ENCODE data around the gene PLSCR3. TPM values are rescaled to one million over a fixed set of nuclear protein-coding genes. Genes with fewer than 3 reads are reported as not detected.

Gene PLSCR3
- total RNA-seq, 1 experiment from 2014 or later, result 31.5 TPM

DNA sequence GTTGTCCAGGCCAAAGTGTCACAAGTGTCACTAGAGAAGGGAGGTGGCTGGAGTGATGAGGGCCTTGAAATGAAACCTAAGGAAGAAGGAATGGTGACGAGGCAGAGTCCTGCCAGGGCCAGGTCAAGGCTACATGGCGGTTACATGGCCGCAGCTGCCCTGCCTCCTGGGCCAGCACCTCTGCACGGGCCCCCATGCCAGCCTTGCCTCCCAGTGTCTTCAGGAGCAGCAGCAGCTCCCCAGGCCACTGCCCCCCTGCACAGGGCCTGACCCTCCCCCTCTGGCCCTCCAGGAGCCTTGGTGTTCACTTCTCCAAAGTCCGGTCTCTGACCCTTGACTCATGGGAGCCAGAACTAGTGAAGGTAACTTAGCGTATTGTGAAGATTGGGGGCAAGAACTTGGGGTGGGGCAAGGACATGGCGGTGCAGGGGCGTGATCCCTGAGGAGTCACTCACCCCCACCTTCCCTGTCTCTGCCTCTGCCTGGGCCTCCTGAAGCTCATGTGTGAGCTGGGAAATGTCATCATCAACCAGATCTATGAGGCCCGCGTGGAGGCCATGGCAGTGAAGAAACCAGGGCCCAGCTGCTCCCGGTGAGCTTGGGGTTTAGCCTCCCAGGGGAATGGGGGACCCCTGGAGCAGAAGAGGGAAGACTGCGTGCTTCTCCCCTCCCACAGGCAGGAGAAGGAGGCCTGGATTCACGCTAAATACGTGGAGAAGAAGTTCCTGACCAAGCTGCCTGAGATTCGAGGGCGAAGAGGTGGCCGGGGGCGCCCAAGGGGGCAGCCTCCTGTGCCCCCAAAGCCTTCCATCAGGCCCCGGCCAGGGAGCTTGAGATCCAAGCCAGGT, 46.5 kb downstream of the PLSCR3 start:
- Histone ChIP-seq H2BK15ac (ENCODE audit: low read depth, low read length) (no peak overlapping the region), H3K79me1 (ENCODE audit: insufficient read depth, low read depth, low read length, poor library complexity, severe bottlenecking) (no peaks in the 10 kb centered on the region), H2BK120ac (ENCODE audit: low read depth, low read length, poor library complexity, severe bottlenecking) (no peak overlapping the region), H4K20me1 (ENCODE audit: control insufficient read depth, insufficient read depth, insufficient read length) (no peaks in the 10 kb centered on the region), H4K5ac (ENCODE audit: insufficient read length, low read depth, low read length) (no peak overlapping the region), H2BK5ac (ENCODE audit: insufficient read length, low read length) (no peak overlapping the region), H3K4me2 (ENCODE audit: insufficient read depth, insufficient read length, low read length) (no peak overlapping the region), H3K23me2 (ENCODE audit: insufficient read length, low read depth, low read length, poor library complexity, severe bottlenecking) (peaks cover 12% of the 10 kb centered on the region), H3K18ac (ENCODE audit: insufficient read length, low read depth, low read length) (no peak overlapping the region), H3K79me2 (ENCODE audit: insufficient read depth, low read length) (no peaks in the 10 kb centered on the region), H4K8ac (replicated peaks; ENCODE audit: insufficient read length, low read depth, low read length) (no peak overlapping the region), H2AK5ac (ENCODE audit: insufficient read length, low read length) (no peak overlapping the region), H3K14ac (ENCODE audit: insufficient read depth, low read length) (no peak overlapping the region), H3K56ac (ENCODE audit: insufficient read length, low read depth, low read length) (no peak overlapping the region), H3K9ac (ENCODE audit: extremely low read depth, insufficient read length, low read length) (no peak overlapping the region), H4K91ac (ENCODE audit: insufficient read length, low read depth, low read length) (no peak overlapping the region), H3K4me1 (ENCODE audit: insufficient read depth, low read length) (0 out of 2 replicates have a peak, but pooled peaks cover 2% of the 10 kb centered on the region), H3K9me3 (ENCODE audit: control insufficient read depth, low read depth, low read length) (no peaks in the 10 kb centered on the region), H2BK12ac (ENCODE audit: insufficient read length, low read depth, low read length) (no peak overlapping the region), H2AFZ (ENCODE audit: low read length) (no peak overlapping the region), H2BK20ac (ENCODE audit: low read depth, low read length, poor library complexity, severe bottlenecking) (no peak overlapping the region), H3K27me3 (ENCODE audit: insufficient read depth, low read length) (no peaks in the 10 kb centered on the region), H3K27ac (ENCODE audit: insufficient read length, low read depth, low read length) (no peak overlapping the region), H3K4ac (ENCODE audit: low read depth, low read length) (no peak overlapping the region), H3T11ph (ENCODE audit: low read length) (no peak overlapping the region), H3K23ac (ENCODE audit: insufficient read length, low read depth, low read length) (no peak overlapping the region)
- H3K36me3 Mint-ChIP-seq (ENCODE audit: insufficient read depth in 1 of 3, low read depth in 3 of 3), result peaks cover 0 to 2% (median 0%) of the 10 kb centered on the region in 3 experiments; a peak in 2 of 7 replicates
- no CpG with 5 or more reads among the region's 19 CpGs for WGBS (ENCODE audit: extremely low coverage, insufficient read length, low lambda C conversion rate)
- H3K4me3 Mint-ChIP-seq, result peak overlapping the region in 1 of 2 experiments; percentile 40; a peak in 1 of 5 replicates
- peaks cover 5% of the 10 kb centered on the region for H3K27me3 Mint-ChIP-seq (ENCODE audit: low read depth)
- TF ChIP-seq, protein P1, sequence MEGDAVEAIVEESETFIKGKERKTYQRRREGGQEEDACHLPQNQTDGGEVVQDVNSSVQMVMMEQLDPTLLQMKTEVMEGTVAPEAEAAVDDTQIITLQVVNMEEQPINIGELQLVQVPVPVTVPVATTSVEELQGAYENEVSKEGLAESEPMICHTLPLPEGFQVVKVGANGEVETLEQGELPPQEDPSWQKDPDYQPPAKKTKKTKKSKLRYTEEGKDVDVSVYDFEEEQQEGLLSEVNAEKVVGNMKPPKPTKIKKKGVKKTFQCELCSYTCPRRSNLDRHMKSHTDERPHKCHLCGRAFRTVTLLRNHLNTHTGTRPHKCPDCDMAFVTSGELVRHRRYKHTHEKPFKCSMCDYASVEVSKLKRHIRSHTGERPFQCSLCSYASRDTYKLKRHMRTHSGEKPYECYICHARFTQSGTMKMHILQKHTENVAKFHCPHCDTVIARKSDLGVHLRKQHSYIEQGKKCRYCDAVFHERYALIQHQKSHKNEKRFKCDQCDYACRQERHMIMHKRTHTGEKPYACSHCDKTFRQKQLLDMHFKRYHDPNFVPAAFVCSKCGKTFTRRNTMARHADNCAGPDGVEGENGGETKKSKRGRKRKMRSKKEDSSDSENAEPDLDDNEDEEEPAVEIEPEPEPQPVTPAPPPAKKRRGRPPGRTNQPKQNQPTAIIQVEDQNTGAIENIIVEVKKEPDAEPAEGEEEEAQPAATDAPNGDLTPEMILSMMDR (conservative IDR thresholded peaks at IDR 0.05), result no peak
- no peaks in the 10 kb centered on the region for H3K9me3 Mint-ChIP-seq
- H3K4me1 Mint-ChIP-seq, result peaks cover 18 to 20% of the 10 kb centered on the region in 2 experiments
- H3K27ac Mint-ChIP-seq, result peak overlapping the region in 1 of 3 experiments; percentile 40; a peak in 1 of 7 replicates
- DNase-seq, result no peak

Data from H9 (cell line).